Sciatic nerve (tissue), 2 donors: ENCODE data around the gene REV3L. TPM values are rescaled to one million over a fixed set of nuclear protein-coding genes. Genes with fewer than 3 reads are reported as not detected.

Experiments used
- ATAC-seq: fragments of 200-7000 bp; cut with Tn5 transposase; one replicate; pipeline ENCODE4 v1.9.1; 2020; ENCODE audit warnings: mild to moderate bottlenecking, moderate library complexity
- DNase-seq: peaks from one replicate; pipeline ENCODE4 v3.0.0-alpha.2; 2020; ENCODE audit warnings: low spot score
- intact Hi-C: fragments of 100-400 bp; cut with DNase I; formaldehyde crosslinking; loops from one replicate; pipeline ENCODE4 v1.14.2; 2022
- total RNA-seq: library from RNA; stranded (reverse); fragmentation: NEBNext Ultra II Directional; extraction: Animal tissue kit (Norgen Biotek cat#: 25700); gene quantifications from one replicate; pipeline ENCODE4 v1.2.1, GENCODE V29; 2021
- donor health status: DM: no; HTN: no; CAD: no.
- donor health status: DM: no; HTN: no; CAD: no.

The REV3L gene
- total RNA-seq, 1 donor from 2014 or later = 47.5 TPM

- intact Hi-C loops = no loop called here
- DNase-seq (no peak), ATAC-seq (peak; percentile 83)
Measured at GRCh38 chr6:111406200-111406721, 76.8 kb downstream of the REV3L start.

GRCh38 chr6:111403388-111403787 is 79.6 kb downstream of the REV3L start:
- ATAC-seq = no peak
- no peak for DNase-seq
- intact Hi-C loops = no loop called here

- ATAC-seq = no peak
- DNase-seq = no peak
- intact Hi-C loops = no loop called here
Measured at GRCh38 chr6:111399626-111400025, 83.4 kb downstream of the REV3L start.

DNA sequence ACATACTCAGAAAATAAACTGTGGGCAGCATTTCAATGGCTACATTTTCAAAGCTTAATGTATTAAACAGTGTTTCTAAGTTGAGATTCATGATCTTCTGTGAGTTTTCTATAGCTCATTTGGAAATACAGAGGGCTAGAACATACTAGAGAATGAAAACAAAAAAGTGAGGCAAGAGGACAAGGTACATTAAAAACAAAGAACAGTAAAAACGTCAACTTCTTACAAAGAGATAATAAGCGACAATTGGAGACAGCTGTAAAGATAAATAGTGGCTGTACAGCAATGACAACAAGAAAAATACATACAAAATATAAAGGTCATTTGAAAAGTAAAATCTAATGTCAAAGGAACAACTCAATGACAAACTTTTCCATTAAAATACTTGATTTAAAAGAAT is 94.3 kb downstream of the REV3L start:
- no peak for DNase-seq
- intact Hi-C loops = no loop called here

GRCh38 chr6:111382476-111383294 is 100.3 kb downstream of the REV3L start:
- ATAC-seq = no peak
- intact Hi-C loops = no loop called here
- DNase-seq = no peak

More for the DNA sequence above, 94.3 kb downstream of the REV3L start:
- ATAC-seq = no peak

- no peak for ATAC-seq
- no peak for DNase-seq
- intact Hi-C loops = no loop called here
Measured at GRCh38 chr6:111381728-111382127, 101.3 kb downstream of the REV3L start.

DNA sequence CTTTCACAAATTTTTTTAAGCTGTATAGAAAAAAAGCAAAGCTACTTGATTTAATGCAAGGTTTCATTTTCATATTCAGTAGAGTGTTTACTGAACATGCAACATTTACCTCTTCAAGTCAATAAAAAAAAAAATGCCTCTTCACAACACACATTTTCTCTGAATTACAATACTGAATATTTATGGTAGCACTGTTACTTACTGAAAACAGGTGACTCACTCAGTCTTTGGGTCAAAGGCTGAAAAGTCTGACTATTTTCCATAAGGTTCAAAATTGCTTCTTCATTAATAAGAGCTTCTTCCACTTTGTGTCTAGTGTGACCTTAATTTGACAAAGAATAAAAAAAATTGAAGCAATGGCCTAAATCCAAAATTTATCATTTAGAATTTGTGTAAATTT is 101.9 kb downstream of the REV3L start:
- intact Hi-C loops = no loop called here
- DNase-seq = no peak
- no peak for ATAC-seq

- ATAC-seq = no peak
- DNase-seq = no peak
- intact Hi-C loops = no loop called here
Measured at GRCh38 chr6:111379831-111380230, 103.2 kb downstream of the REV3L start.

DNA sequence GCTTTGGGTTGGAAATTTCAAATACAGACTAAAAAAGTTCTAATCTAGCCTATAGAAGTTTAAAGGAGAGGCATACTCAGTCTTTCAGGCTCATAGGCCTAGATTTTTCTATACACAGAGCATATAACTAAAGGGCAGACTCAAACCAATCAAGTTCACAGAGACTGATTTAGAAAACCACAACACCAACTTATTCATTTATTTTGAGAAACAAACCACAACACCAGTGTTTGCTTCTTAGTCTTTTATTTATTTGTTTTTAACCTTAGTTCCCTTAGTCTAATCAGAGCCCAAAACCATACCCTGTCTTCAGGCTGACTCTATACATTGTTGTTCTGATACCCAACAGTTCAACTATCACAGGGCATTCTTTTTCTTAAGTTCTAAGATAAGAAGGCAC is 103.7 kb downstream of the REV3L start:
- no peak for ATAC-seq
- intact Hi-C loops = no loop called here
- no peak for DNase-seq

- DNase-seq (no peak), ATAC-seq (no peak)
- intact Hi-C loops = no loop called here
Measured at GRCh38 chr6:111377558-111378120, 105.4 kb downstream of the REV3L start.

DNA sequence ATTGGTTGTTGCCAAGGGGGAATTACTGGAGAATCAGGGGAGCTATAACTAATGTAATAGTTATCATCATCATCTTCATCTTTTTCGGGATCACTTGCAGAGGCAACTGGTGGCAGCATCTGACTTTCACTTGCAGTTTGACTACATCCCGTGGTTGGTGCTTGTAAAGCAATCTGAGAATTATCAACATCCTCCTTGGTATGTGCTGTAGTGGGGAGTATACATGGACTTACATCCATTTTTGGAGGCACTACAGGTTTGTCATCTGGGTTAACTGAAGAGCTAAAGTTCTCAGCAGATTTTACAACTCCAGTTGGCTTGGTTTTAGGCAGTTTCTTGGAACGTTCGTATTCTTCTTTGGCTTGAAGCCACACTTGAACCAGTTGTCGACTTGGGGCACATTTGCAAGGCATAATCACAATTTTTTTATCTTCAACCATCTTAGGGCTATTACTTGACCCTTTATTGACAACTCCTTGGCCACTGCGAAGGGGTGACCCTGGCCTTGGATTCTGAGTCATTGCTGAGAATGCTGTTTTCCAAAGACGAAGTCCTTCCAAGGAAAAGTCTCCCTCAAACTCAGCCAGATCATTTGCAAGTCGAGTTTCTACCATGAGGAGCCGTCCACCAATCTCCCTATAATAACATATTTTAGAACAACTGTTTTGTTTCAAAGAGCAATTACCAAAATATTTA is 115.5 kb downstream of the REV3L start:
- DNase-seq (no peak), ATAC-seq (no peak)
- intact Hi-C loops = no loop called here

- ATAC-seq = peak; percentile 72
- intact Hi-C loops = no loop called here
Measured at GRCh38 chr6:111361648-111362047, 121.4 kb downstream of the REV3L start.

GRCh38 chr6:111358454-111358853 is 124.6 kb downstream of the REV3L start:
- DNase-seq = no peak
- no peak for ATAC-seq
- intact Hi-C loops = no loop called here

More at GRCh38 chr6:111361648-111362047, 121.4 kb downstream of the REV3L start:
- no peak for DNase-seq

DNA sequence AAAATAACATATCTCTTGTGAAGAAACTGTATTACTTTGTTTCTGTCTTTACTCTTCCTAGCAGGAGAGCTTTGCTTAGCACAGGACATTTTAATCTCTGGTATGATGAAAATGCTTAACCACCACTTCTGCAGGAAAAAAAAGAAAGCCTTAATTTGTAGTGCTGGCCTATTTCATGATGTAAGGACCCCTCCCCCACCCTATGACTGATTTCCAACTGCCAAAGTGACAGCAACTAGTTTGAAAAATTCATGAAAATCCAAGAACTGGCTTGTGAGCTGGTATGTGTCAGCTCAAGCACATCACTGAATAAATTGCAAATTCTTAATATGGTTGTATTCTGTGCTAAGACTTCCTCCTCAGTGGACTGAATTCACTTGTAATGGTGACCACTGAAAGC is 125.3 kb downstream of the REV3L start:
- ATAC-seq (no peak), DNase-seq (no peak)
- intact Hi-C loops = no loop called here

DNA sequence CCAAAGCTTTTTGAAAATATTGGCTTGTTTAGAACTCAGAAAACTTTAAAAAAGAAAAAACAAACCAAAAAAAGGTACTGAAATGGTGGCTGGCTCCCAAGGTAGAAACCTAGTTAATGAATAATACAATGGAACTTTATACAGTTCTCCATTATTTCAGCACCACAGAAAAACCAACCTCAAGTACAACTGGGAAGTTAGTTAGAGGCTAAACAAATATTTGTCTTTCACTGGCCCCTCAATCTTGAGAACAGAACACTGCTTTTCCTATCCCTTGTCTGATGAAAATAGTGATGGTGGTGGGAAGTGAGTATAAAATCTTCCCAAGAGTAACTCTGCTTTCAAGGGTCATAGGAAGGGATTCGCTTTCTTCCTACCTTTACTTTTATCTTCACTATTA is 126.5 kb downstream of the REV3L start:
- DNase-seq (no peak), ATAC-seq (no peak)
- intact Hi-C loops = no loop called here

DNA sequence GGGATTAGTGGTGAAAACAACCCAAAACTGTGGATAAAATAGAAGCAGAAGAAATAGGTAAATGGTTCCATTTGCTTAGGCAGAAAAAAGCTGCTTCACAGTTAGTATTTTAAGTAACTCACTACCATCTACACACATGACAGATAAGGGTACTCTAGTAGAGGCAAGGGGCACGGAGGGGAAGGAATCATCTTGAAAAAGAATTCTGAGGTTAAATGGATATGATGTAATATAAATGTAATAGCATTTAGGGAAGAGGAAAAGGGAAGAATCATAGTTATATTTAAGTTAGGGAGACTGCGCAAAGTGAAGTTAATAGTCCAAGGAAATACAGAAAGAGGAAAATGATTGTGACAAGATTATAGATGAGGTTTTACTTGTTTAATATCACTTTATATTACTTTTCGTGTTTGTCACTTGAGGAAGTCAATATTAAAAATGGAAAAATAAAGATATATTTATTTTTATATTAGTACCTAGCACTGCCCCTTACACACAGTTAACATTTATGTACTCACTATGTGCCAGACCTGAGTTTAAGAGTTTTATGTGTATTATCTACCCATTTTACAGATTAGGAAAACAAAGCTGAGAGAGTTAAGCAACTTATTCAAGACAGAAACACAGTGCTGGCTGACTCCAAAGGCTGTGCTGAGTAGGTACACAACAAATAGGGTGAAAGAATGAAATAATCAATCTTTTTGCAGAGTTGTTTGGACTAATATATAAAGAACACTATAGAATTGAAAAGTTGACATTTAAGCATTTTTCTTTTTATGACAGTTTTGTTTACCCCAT is 128.1 kb downstream of the REV3L start:
- no peak for ATAC-seq
- intact Hi-C loops = no loop called here
- no peak for DNase-seq

DNA sequence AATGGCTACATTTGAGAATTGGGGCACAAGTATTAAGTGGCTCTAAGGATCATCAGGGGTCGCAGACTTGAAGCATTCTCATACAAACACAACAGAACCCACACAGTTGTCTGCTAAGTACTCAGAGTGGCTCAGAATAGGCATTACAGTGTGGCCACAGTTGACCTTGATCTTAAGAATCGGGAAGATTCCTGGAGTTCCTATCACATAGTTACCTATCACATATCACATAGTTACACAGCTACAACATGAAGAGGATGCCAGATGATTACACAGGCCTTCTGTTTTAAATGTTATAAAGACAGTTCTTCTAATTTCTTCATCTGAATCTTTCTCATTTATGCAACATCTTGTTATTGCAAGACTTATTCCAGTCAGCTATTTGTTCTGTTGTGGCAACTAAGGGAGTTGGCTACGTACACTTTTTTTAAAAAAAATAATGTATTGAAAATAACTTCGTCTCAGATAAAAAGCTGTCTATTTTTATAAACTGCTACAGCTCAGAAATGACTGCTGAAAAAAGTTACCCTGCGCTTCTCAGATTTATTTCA is 129.0 kb downstream of the REV3L start:
- intact Hi-C loops = no loop called here
- no peak for DNase-seq
- ATAC-seq = no peak

- ATAC-seq (no peak), DNase-seq (no peak)
- intact Hi-C loops = no loop called here
Measured at GRCh38 chr6:111347589-111347988, 135.4 kb downstream of the REV3L start.

DNA sequence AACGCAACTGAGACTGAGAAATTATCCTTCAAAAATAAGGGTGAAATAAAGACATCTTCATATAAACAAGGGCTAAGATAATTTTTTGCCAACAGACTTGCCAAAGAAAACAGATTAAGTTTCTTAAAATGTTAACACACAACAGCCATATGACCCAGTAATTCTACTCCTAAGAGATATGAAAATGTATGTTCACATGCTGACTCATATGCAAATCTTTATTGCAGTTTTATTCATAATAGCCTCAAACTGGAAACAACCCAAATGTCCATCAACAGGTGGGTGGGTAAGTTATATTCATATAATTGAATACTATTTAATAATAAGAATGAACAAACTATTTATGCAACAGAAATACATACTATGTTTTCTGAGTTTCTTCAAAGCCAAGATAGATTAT is 140.1 kb downstream of the REV3L start:
- ATAC-seq (no peak), DNase-seq (no peak)
- intact Hi-C loops = no loop called here
